K562 (cell line): ENCODE measurements around the gene IRF2. TPM values are rescaled to one million over a fixed set of nuclear protein-coding genes. Genes with fewer than 3 reads are reported as not detected.

Experiments used
- JUND ChIP-seq, 2 experiments: IDR thresholded peaks; 2 replicates in 1 of 2; 3 replicates in 1 of 2; pipeline ENCODE4 v1.6.1; 2011; ENCODE audit warnings: borderline replicate concordance in 2 of 2, low read depth in 2 of 2, low read length in 2 of 2, improper control_type of control experiment in 1 of 2, missing biosample characterization in 1 of 2, missing genetic modification characterization in 1 of 2, missing genetic modification reagents in 1 of 2
- NCOA2 ChIP-seq, 2 experiments: fragments of 450-650 bp; IDR thresholded peaks; 2 replicates each; pipeline ENCODE4 v1.6.1; 2018; ENCODE audit warnings: mild to moderate bottlenecking in 2 of 2, moderate library complexity in 1 of 2; ENCODE audit not compliant: partially characterized antibody in 2 of 2
- NFIX ChIP-seq: fragments of 250-450 bp; sonication (Bioruptor Pico); IDR thresholded peaks from 2 replicates; pipeline ENCODE4 v1.4.0; 2020; ENCODE audit warnings: low read depth, mild to moderate bottlenecking, moderate library complexity
- SAP30 ChIP-seq: fragments of 200-600 bp; sonication (generic); IDR thresholded peaks from 2 replicates; pipeline ENCODE4 v1.6.1; 2012; ENCODE audit warnings: borderline replicate concordance, low read depth, mild to moderate bottlenecking, moderate library complexity, low read length, control low read depth, inconsistent platforms; ENCODE audit not compliant: insufficient read depth, poor library complexity, severe bottlenecking
- TARDBP ChIP-seq: fragments of 450-650 bp; IDR thresholded peaks from 2 replicates; pipeline ENCODE4 v1.6.1; 2016
- TOE1 ChIP-seq, 2 experiments: fragments of 450-650 bp in 1 of 2; sonication (generic) in 1 of 2; formaldehyde crosslinking in 1 of 2; IDR thresholded peaks; 2 replicates each; pipeline versions ENCODE4 v1.7.1 to v1.8.0; 2016 to 2022; ENCODE audit warnings: borderline replicate concordance in 2 of 2, mild to moderate bottlenecking in 2 of 2, antibody characterized with exemption in 1 of 2, inconsistent platforms in 1 of 2, low read depth in 1 of 2, missing genetic modification reagents in 1 of 2, moderate library complexity in 1 of 2
- polyA plus RNA-seq, 8 experiments: library from polyadenylated mRNA; depleted of rRNA in 4 of 8; stranded (reverse) in 5 of 8; unstranded in 3 of 8; fragments of >200 nt; fragmentation: Nextera tagmentation in 2 of 8; fragmentation: Illumina TruSeq in 1 of 8; extraction: Ambion mirVana in 2 of 8; extraction: Trizol in 1 of 8; gene quantifications; 2 replicates each; pipeline versions ENCODE4 v1.2.1 to v1.2.3, GENCODE V29; 2011 to 2014; ENCODE audit warnings: inconsistent platforms in 1 of 8, missing spikeins in 1 of 8
- total RNA-seq, 7 experiments: library from RNA; depleted of rRNA in 6 of 7; stranded (reverse); fragments of >200 nt in 6 of 7; fragmentation: Illumina TruSeq in 2 of 7; extraction: Trizol in 2 of 7; gene quantifications; 2 replicates each; pipeline versions ENCODE4 v1.2.1 to v1.2.3, GENCODE V29; 2011 to 2021; ENCODE audit warnings: low replicate concordance in 1 of 7
- TF ChIP-seq, protein P1 (sequence below), 2 experiments: fragments of 450-650 bp in 1 of 2; sonication (generic) in 1 of 2; formaldehyde crosslinking in 1 of 2; IDR thresholded peaks; 2 replicates each; pipeline versions ENCODE4 v1.7.1 to v1.9.0; 2016 to 2022; ENCODE audit warnings: inconsistent platforms in 1 of 2, mild to moderate bottlenecking in 1 of 2, missing genetic modification reagents in 1 of 2
- TF ChIP-seq, protein P2 (sequence below): fragments of 200-400 bp; formaldehyde crosslinking; IDR thresholded peaks from 2 replicates; pipeline ENCODE4 v1.6.1; 2017; ENCODE audit warnings: mild to moderate bottlenecking, low read depth, low read length, moderate library complexity

Gene IRF2
- total and polyA plus RNA-seq, 9 of the 15 experiments (the other 6 are each of a cell fraction or from before 2014, with no cell fraction given): 7.1 to 17.1 (median 11.3) TPM

DNA sequence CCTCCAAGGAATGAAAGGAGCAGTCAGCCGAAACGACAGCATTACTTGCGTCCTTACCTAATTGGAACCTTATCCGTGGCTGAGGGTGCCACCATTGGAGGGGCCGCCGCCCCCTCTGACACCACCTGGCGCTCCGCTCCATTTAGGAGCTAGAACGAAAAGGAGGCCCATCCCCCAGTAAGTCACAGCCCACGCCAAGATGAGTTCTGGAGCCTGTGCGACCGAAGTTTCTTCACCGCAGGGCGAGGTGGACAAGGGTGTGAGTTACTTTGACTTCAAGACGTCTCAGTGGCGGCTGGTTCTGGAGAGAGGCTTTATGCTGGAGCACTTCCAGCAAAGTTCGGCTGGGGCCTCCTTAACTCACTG is 729 bp upstream of the IRF2 start (continued):
- TF ChIP-seq, protein P1, sequence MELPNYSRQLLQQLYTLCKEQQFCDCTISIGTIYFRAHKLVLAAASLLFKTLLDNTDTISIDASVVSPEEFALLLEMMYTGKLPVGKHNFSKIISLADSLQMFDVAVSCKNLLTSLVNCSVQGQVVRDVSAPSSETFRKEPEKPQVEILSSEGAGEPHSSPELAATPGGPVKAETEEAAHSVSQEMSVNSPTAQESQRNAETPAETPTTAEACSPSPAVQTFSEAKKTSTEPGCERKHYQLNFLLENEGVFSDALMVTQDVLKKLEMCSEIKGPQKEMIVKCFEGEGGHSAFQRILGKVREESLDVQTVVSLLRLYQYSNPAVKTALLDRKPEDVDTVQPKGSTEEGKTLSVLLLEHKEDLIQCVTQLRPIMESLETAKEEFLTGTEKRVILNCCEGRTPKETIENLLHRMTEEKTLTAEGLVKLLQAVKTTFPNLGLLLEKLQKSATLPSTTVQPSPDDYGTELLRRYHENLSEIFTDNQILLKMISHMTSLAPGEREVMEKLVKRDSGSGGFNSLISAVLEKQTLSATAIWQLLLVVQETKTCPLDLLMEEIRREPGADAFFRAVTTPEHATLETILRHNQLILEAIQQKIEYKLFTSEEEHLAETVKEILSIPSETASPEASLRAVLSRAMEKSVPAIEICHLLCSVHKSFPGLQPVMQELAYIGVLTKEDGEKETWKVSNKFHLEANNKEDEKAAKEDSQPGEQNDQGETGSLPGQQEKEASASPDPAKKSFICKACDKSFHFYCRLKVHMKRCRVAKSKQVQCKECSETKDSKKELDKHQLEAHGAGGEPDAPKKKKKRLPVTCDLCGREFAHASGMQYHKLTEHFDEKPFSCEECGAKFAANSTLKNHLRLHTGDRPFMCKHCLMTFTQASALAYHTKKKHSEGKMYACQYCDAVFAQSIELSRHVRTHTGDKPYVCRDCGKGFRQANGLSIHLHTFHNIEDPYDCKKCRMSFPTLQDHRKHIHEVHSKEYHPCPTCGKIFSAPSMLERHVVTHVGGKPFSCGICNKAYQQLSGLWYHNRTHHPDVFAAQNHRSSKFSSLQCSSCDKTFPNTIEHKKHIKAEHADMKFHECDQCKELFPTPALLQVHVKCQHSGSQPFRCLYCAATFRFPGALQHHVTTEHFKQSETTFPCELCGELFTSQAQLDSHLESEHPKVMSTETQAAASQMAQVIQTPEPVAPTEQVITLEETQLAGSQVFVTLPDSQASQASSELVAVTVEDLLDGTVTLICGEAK (IDR thresholded peaks at IDR 0.05): no peak
- TF ChIP-seq, protein P1 (CRISPR knock-in tag; IDR thresholded peaks at IDR 0.05): no peak
- TF ChIP-seq JUND (IDR thresholded peaks at IDR 0.05; ENCODE audit: borderline replicate concordance, low read depth, low read length) (no peak), JUND (tag; IDR thresholded peaks at IDR 0.05; ENCODE audit: borderline replicate concordance, low read depth, low read length) (no peak), TOE1 (IDR thresholded peaks at IDR 0.05; ENCODE audit: borderline replicate concordance) (no peak), TOE1 (CRISPR knock-in tag; IDR thresholded peaks at IDR 0.05; ENCODE audit: borderline replicate concordance, low read depth) (no peak), SAP30 (peak; percentile 81), NFIX (CRISPR knock-in tag) (no peak), NCOA2 (IDR thresholded peaks at IDR 0.05; ENCODE audit: partially characterized antibody in 2 of 2) (no peak), TARDBP (no peak)
- TF ChIP-seq, protein P2, sequence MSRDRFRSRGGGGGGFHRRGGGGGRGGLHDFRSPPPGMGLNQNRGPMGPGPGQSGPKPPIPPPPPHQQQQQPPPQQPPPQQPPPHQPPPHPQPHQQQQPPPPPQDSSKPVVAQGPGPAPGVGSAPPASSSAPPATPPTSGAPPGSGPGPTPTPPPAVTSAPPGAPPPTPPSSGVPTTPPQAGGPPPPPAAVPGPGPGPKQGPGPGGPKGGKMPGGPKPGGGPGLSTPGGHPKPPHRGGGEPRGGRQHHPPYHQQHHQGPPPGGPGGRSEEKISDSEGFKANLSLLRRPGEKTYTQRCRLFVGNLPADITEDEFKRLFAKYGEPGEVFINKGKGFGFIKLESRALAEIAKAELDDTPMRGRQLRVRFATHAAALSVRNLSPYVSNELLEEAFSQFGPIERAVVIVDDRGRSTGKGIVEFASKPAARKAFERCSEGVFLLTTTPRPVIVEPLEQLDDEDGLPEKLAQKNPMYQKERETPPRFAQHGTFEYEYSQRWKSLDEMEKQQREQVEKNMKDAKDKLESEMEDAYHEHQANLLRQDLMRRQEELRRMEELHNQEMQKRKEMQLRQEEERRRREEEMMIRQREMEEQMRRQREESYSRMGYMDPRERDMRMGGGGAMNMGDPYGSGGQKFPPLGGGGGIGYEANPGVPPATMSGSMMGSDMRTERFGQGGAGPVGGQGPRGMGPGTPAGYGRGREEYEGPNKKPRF: no peak
